Left renal pelvis (tissue), 4 donors: ENCODE measurements around the gene GNG11. TPM values are rescaled to one million over a fixed set of nuclear protein-coding genes. Genes with fewer than 3 reads are reported as not detected.

Source experiments
- DNase-seq, 4 donors: peaks; one replicate each; pipeline ENCODE4 v3.0.0-alpha.2; 2013; ENCODE audit warnings: low read depth in 4 of 4, low spot score in 3 of 4
- polyA plus RNA-seq, 4 donors: library from polyadenylated mRNA; unstranded; fragments of 120-200 nt; gene quantifications; one replicate each; pipeline ENCODE4 v1.2.1, GENCODE V29; 2013; ENCODE audit not compliant: insufficient read length in 4 of 4

The GNG11 gene
- polyA plus RNA-seq: 10 to 100 TPM; 32.2 to 57.7 (median 39.6) TPM

GRCh38 chr7:93921607-93922566, at the start of gene GNG11:
Gene GNG11 (plus strand): TSS chr7:93921735. CDS start chr7:93922138, 403 bp downstream.
- peak in 3 of 4 donors; percentile 56 to 70 (median 61) for DNase-seq

GRCh38 chr7:93873998-93874574, 47.4 kb upstream of the GNG11 start:
- no peak for DNase-seq

GRCh38 chr7:93877742-93878141, 43.8 kb upstream of the GNG11 start:
- no peak for DNase-seq

GRCh38 chr7:93879356-93879755, 42.2 kb upstream of the GNG11 start:
- no peak for DNase-seq

GRCh38 chr7:93882468-93882867, 39.1 kb upstream of the GNG11 start:
- DNase-seq: no peak

GRCh38 chr7:93883078-93883916, 38.2 kb upstream of the GNG11 start:
- DNase-seq: no peak

GRCh38 chr7:93883917-93884345, 37.6 kb upstream of the GNG11 start:
- DNase-seq: no peak

GRCh38 chr7:93884541-93884940, 37.0 kb upstream of the GNG11 start:
- DNase-seq: no peak

- no peak for DNase-seq
These were observed 32.3 kb upstream of the GNG11 start for GRCh38 chr7:93889261-93889660.

- DNase-seq: peak in 3 of 4 donors; percentile 31 to 46 (median 35)
These were observed 31.5 kb upstream of the GNG11 start for GRCh38 chr7:93890041-93890463.

- peak in 3 of 4 donors; percentile 35 to 54 (median 41) for DNase-seq
These were observed 31.0 kb upstream of the GNG11 start, which contains the start of gene TFPI2 for GRCh38 chr7:93890464-93891068. Gene TFPI2 (minus strand): TSS chr7:93890753. CDS start chr7:93890678, 75 bp downstream.

- DNase-seq: no peak
These were observed 27.1 kb upstream of the GNG11 start for GRCh38 chr7:93894426-93894825.

GRCh38 chr7:93894966-93895640, 26.4 kb upstream of the GNG11 start:
- no peak for DNase-seq

- DNase-seq: no peak
These were observed 25.5 kb upstream of the GNG11 start for GRCh38 chr7:93895859-93896600.

GRCh38 chr7:93897680-93898079, 23.9 kb upstream of the GNG11 start:
- DNase-seq: no peak

GRCh38 chr7:93902777-93903423, 18.6 kb upstream of the GNG11 start:
- no peak for DNase-seq

GRCh38 chr7:93906267-93906666, 15.3 kb upstream of the GNG11 start, which contains the start of gene GNGT1:
Gene GNGT1 (plus strand): TSS chr7:93906567. CDS start chr7:93906747, 180 bp downstream.
- DNase-seq: no peak
